Measurements from ENCODE around the gene ALDH3A1. TPM values are rescaled to one million over a fixed set of nuclear protein-coding genes. Genes with fewer than 3 reads are reported as not detected.

Gene ALDH3A1
- polyA plus RNA-seq, 1 donor from 2014 or later = 0.10 TPM

GRCh38 chr17:19763416-19763815 is 15.3 kb upstream of the ALDH3A1 start:
- Histone ChIP-seq H3K36me3 (ENCODE audit: insufficient read depth, low read length) (no peaks in the 10 kb centered on the region), H3K9me3 (ENCODE audit: low read length) (no peaks in the 10 kb centered on the region), H3K4me3 (ENCODE audit: low read length) (no peak overlapping the region), H3K27ac (ENCODE audit: low read length) (no peak overlapping the region), H2AFZ (ENCODE audit: low read depth, low read length) (no peak overlapping the region), H3K9ac (ENCODE audit: low read length) (no peak overlapping the region), H3K27me3 (ENCODE audit: insufficient read depth, low read depth, low read length) (no peaks in the 10 kb centered on the region), H3K9me2 (ENCODE audit: insufficient read depth, low read length) (no peaks in the 10 kb centered on the region), H4K20me1 (ENCODE audit: insufficient read depth) (no peaks in the 10 kb centered on the region), H3K4me2 (ENCODE audit: low read length) (no peak overlapping the region), H3F3A (ENCODE audit: insufficient read depth, low read length, poor library complexity, severe bottlenecking) (no peaks in the 10 kb centered on the region), H3K79me2 (replicated peaks; ENCODE audit: insufficient read depth, low read length) (no peaks in the 10 kb centered on the region)
- TF ChIP-seq EZH2 (IDR thresholded peaks at IDR 0.05; ENCODE audit: borderline replicate concordance, insufficient read depth, low read length, poor library complexity, severe bottlenecking) (no peak), REST (IDR thresholded peaks at IDR 0.05; ENCODE audit: borderline replicate concordance) (no peak), EP300 (conservative IDR thresholded peaks at IDR 0.05; ENCODE audit: poor library complexity, severe bottlenecking) (no peak), SMC3 (conservative IDR thresholded peaks at IDR 0.05; ENCODE audit: poor library complexity) (no peak), RAD21 (conservative IDR thresholded peaks at IDR 0.05) (no peak), POLR2AphosphoS5 (IDR thresholded peaks at IDR 0.05) (no peak)

- Histone ChIP-seq H3K9me3 (ENCODE audit: low read length) (no peaks in the 10 kb centered on the region), H3K27ac (ENCODE audit: low read length) (no peak overlapping the region), H3K4me3 (ENCODE audit: low read length) (no peak overlapping the region), H3F3A (ENCODE audit: insufficient read depth, low read length, poor library complexity, severe bottlenecking) (no peaks in the 10 kb centered on the region), H3K9me2 (ENCODE audit: insufficient read depth, low read length) (no peaks in the 10 kb centered on the region), H2AFZ (ENCODE audit: low read depth, low read length) (no peak overlapping the region), H3K4me2 (ENCODE audit: low read length) (no peak overlapping the region), H3K36me3 (ENCODE audit: insufficient read depth, low read length) (no peaks in the 10 kb centered on the region), H4K20me1 (ENCODE audit: insufficient read depth) (no peaks in the 10 kb centered on the region), H3K27me3 (ENCODE audit: insufficient read depth, low read depth, low read length) (no peaks in the 10 kb centered on the region), H3K9ac (ENCODE audit: low read length) (no peak overlapping the region), H3K79me2 (replicated peaks; ENCODE audit: insufficient read depth, low read length) (no peaks in the 10 kb centered on the region)
- TF ChIP-seq POLR2AphosphoS5 (IDR thresholded peaks at IDR 0.05) (no peak), RAD21 (conservative IDR thresholded peaks at IDR 0.05) (peak; percentile 34), EZH2 (IDR thresholded peaks at IDR 0.05; ENCODE audit: borderline replicate concordance, insufficient read depth, low read length, poor library complexity, severe bottlenecking) (no peak), SMC3 (conservative IDR thresholded peaks at IDR 0.05; ENCODE audit: poor library complexity) (peak; percentile 64), CTCF (IDR thresholded peaks at IDR 0.05; ENCODE audit: poor library complexity, severe bottlenecking) (peak; percentile 60), REST (IDR thresholded peaks at IDR 0.05; ENCODE audit: borderline replicate concordance) (no peak), EP300 (conservative IDR thresholded peaks at IDR 0.05; ENCODE audit: poor library complexity, severe bottlenecking) (no peak), MXI1 (conservative IDR thresholded peaks at IDR 0.05; ENCODE audit: poor library complexity, severe bottlenecking) (no peak)
Observed at GRCh38 chr17:19762515-19762961, 14.4 kb upstream of the ALDH3A1 start.
